SIG-M5 (cell line): ENCODE results near the gene DSTN.

Experiments used
- DNase-seq: peaks from one replicate; lab custom pipeline; 2025; lab: John Stamatoyannopoulos, UW

DSTN gene

DNA sequence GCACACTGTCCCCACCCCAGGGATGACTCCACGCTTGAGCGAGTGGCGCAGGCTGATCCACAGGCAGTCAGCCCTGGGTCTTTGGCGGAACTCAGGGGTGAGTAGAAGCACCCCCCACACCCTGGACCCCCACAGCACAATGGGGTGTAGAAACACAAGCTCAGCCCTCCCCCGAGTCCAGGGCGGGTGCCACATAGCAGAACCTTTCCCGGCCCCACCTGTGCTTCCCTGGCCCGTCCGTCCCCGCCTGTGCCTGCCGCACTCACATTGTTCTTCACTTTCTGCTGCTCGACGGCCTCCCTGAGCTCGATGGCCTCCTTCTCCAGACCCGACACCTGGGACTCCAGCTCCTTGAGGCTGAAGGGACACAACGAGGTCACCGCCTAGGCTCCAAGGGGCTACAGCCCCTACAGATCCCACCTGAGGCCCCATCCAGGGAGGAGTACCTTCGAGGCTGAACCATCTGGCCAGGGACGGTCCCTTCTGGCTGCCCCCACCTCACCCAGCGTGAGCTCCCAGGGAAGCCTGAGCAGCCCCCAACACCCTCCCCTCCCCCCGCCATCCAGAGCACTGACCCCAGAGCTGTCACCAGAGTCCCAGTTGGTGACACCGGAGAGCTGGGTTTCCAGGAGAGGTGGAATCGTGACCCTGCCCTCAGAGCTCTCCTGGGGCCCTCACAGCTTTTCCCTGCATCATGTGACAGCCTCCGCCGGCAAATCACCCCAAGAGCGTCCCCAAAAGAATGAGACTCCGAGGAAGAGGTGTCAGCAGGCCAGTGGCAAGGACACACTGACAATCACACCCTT is 55.6 kb downstream of the DSTN start:
- no peak for DNase-seq

DNA sequence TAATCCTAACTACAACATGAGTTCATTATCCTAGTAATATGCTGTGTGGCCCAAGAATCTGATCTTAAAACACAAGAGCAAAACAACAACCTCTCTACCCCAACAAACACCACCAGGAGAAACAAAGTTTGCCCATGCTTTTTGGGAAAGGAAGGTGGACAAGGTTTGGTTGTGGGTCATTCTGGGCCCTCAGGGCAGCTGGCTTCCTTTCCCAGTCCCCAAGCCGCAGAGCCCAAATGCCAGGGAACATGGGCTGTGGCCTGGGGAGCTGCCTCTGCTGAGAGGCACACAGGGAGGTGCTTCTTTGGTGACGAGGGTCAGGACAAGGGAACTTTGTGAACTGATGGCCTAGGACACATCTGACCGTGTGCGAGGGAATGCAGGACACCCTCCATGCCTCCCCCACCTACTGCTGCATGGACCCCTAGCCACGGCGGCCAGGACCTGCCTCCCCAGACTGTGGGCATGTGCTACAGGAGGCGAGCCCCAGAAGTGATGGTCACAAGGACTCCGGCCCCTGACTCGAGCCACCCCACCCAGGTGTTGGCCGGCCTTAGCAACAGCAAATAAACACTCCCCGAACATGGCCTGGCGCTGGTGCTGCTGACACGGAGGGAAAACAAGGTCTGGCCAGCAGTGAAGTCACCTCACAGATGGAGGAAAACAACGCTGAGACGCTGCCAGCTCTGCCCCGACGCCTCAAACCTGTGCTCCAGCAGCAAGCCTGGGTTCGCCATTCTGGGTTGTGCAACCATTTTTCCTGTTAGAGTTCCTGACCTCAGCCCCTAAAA is 56.5 kb downstream of the DSTN start:
- DNase-seq, result no peak

DNA sequence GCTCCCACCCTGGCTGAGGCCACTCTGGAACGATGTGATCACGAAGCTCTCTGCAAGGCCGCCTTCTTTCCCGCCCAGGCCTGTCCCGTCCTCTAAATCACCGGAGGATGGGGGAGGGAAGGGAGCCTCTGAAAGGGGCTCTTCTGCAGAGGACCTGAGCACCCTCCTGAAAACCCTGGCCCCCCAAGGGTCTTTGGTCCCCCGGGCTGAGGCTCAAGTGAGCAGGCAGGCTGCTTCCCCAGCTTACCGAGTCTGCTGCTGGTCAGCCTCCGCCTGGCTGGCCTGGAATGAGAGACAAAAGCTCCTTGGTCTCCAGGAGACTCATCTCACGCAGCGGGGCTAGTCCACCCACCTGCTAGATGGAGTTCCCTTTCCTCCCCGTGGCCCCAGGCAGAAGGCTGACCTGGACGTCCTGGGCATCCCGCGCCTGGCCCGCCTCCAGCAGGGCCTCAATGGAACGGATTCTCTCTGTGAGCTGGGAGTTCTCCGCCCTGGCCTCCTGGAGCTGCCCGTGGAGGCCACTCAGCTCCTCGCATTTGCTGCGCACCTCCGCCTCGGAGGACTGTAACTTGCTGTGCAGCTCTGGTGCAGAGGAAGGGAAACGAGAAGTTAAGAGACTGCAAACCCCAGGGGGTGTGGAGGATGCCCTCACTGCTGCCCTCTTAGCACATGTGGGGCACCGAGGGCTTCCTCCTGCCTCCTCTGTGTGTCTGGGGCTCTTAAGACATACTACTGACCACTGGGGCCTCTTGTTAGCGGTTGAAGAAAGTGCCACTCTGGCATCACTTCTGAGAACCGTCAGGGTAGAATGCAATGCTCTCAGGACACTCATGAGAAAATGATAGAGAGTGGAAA is 57.5 kb downstream of the DSTN start:
- no peak for DNase-seq

DNA sequence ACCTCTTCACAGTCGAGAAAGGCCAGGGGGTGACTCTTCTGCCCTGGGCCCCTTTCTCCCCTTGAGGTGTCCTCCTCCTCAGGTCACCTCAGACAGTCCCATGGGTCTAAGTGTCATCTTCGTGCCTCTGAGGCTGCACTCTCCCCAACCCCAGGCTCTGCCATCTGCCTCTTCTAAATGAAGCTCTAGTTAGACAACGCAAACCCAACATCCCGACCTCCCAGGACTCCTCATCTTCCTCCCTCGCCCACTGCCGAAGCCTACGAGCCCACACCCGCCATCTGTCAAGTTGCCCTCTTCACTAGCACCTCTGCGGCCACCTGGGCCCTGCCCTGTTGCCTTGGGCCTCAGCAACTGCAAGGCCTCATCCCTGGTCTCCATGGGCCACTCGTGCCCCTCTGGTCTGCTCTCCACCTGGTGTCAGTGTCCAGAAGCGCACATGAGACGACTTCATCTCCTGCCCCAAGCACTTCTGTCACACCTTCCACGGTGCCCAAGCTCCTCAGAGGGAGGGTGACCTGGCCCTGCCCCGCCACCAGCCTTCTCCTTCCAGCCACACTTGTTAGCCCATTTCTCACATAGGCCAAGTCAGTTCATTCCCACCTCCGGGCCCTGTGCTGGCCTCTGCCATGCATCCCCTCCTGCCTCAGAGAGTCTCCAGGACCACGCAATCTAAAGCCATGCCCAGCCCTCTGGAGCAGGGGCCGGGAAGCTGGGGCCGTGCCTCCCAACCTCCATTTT is 58.4 kb downstream of the DSTN start:
- DNase-seq, result no peak

DNA sequence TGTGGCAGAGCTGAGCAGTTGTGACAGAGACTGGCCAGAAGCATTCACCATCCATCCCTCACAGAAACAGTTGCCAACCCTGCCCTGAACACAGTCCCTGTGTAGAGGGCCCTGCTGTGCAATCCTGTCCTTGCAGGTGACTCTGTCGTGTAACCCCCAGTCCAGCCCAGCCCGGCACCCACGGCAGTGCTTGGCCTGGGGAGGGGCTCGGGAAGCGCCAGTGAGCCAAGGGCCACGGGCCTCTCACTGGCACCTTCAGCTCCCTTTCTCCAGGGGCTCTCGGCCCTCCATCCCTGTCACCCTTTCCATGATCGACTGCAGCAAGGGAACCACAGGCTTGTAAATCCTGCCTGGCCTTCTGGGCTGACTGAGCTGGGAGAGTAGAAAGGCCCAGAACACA is 59.1 kb downstream of the DSTN start:
- DNase-seq, result no peak

DNA sequence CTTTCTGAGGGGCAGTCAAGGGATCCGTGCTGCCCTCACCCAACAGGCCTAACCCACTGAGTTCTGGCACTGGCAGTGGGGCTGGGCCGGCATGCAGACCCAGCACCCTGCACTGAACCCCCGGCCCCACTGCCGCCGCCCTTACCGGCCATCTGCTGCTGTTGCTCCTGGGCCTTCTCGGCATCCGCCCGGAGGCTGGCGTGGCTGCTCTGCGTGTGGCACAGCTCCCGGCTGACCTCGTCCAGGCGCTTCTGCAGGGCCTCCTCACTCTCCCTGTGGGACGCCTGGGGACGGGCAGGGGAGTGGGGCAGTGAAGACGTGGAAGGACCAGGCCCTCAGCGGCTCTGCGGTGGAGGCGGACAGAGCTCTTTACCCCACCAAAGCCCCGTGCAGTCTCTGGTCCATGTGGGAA is 59.8 kb downstream of the DSTN start:
- no peak for DNase-seq

DNA sequence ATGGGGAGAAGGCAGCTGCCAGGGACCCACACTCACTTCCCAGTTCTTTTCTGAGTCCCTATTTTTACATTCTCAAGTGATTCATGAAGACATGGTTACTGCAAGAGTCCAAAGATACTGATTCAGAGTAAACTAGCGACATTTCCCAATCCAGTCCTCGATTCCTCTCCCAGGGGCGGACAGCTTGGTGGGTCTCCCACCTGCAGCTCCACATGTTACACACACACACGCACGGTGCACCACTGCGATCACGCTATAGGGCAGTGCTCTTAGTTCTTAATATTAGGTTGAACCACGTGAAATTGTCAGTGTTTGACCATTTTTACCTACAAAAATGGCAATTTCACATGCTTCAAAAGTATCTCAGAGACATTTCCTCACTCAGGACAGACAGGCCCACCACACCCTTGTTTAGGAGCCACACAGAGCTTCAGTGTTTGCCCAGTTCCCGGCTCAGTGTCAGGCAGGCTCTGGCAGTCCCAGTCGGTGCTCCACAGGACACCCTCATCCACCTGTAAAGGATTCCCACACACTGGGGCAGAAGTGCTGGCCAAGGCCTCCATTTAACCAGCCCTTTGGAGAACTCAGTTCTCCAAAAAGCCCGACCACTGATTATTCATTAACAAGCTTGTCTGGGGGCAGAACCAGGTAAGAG is 60.4 kb downstream of the DSTN start:
- no peak for DNase-seq

DNA sequence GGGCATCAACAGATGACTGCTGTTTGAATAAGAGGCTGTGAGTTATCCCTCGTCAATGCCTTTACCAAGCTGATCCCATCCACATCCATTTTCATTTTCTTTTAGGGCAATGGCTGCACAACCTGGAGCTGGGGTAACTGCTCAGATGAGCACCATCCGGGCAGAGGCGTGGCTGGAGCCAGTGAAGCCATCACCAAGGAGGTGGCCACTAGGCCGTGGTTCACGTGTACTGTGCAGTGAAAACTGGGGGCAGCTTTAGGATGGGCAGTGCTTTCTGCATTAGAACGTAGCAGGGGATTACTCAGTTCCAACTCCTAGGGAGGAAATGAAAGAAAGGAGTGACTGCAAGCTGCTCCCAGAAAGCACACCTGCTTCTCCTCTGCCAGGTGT is 60.9 kb downstream of the DSTN start:
- no peak for DNase-seq

DNA sequence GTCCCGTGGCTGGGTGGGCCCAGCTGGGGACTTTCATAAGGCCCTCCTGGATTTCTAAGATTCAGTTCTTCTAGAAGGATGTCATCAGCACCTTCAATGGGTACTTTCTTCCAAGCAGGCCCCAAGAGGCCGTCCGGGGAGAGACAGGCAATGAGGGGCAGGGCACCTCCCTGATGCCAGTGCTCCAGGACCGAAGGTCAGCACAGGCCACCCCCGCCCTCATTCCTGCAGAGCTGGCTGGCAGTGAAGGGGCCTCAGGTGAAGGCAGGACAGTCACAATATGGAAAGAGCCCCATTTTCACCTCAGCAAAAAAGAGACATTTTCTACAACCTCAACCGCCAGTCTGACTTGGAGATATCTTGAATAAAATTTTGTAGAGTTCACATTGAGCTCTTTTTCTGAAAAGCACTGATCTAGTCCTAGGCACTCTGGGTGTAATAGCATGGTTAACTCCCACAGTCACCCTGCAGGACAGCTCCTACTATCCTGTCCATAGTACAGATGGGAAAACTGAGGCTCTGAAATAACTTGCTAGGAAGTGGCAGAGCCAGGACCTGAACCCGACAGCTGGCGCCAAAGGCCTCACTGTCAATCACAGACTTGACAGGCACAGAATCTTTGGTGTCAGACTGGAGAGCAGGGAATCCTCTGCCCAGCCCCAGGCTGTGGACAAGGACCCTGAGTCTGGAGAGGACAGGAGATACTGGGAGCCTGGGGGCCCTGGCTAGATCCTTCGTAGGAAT is 61.9 kb downstream of the DSTN start:
- DNase-seq, result no peak

DNA sequence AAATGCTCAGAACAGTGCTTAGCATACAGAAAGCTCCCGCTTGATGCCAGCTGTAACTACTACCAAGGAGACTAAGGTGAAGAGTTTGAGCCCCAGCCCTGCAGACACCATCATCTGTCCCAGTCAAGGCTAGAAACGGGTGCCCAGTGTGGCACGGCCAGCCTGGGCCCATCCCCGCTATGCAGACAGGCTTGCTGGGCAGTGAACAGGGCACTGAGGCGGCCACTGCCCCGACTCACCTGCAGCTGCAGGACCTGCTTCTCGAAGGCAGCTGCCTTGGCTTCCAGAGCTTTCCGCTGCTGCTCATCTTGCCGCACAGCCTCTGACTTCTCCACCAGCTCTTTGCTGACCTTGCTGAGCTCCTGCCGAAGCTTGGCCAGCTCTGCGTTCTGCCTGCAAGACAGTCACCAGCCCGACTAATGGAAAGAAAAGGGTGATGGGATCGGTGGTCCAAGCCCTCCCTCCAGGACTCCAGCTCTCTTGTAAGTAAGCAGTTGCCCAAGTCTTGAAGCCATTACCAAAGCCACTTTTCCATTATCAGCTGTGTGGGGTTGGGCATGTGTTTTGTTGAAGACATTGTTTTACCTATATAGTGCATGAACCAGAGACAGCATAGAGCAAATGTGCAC is 63.5 kb downstream of the DSTN start:
- DNase-seq, result no peak

DNA sequence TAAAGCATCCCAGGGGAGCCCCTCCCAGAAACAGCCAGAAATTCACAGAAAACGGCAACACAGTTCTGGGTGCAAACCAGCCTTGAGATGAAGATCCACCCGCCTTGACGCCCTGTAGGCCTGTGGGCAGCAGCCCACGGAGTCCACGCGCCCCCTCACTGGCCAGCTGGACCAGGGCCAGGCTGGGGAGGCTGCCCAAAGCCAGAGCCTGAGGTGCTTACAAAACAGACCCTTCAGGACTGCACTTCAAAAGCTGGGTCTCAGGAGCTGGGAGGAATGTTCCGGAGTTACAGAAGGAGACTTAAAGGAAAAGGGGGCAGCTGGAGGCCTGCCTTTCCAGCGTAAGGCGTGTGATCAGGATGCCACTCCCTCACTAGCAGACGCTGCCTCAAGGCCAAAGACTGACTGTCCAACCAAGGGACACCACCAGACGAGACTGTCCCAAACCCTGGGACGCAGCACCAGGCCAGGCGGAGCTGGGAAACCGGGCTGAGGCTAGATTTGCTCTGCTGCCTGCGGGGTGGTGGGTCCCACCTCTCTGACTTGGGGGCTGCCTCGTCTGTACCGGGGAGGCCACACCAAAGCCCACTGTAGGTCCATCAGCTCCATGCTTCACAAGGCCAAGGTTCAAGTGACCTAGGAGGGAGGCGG is 64.1 kb downstream of the DSTN start:
- DNase-seq, result no peak

DNA sequence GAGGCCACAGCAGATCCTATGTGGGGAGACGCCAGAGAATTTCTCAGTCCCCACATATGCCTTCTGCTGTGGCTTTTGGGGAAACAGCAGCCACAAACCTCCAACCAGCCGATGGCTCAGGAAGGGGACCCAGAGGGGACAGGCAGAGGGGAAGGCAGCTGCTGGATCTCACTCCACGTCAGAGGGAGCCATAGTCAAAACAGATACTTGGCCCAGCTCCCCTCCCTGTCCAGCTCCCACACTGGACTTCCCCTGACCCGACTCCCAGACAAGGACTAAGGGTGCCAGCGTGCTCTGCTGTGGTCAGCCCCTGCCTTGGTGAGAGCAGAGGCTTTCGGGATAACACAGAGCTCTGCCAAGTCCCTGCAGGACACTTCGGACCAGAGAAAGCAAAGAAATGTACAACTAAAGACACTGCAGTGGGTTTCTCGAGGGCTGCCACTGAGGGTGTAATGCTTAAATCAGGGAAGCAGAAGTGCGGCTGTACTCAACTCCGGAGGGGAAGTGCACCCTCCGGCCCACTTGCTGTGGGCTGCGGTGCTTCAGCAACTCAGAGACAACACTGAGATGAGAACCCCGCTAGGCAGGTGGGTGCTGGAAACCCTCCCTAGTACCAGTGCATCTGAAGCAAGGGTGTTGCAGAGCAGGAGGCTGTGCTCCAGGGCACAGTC is 64.9 kb downstream of the DSTN start:
- DNase-seq, result no peak

DNA sequence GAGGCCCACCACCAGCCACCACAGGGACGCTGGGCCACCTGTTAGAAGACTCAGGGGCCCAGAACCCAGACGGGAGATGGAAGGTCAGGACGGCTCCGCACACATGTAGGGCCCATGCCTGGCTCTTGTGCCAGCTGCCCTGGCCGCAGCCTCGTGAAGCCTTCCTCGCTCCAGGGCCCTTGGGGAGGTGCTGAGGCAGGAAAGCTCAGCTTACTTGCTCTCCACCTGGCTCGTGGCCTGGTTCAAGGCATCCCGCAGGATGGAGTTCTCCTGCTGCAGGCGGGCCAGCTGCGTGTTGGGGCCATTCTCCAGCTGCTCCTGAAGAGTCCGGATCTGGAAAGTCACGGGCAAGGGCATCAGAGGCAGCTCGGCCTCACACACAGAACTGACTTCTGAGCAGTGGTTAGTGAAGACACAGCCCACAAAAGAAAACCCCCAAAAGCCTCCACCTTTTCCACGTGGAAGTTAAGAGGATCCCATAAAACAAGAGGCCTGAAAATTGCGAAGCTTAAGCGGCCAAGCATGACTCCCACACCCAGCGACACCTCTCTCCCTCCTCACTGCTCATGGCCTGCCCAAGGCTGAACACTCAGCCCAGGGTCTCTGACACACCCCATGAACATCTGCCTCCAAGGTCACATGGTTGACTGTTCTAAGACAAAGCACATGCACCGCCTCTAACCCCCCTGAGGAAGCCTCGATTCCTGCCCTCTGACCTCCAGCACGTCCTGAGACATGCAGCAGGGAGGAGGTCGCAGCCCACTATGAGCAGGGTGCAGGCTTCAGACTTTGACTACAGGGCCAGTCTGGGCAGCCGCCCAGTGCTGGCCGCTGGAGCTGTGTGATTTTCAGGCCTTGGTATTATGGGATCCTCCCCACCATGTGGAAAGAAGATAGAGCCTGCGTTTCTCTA is 65.7 kb downstream of the DSTN start:
- DNase-seq, result no peak

DNA sequence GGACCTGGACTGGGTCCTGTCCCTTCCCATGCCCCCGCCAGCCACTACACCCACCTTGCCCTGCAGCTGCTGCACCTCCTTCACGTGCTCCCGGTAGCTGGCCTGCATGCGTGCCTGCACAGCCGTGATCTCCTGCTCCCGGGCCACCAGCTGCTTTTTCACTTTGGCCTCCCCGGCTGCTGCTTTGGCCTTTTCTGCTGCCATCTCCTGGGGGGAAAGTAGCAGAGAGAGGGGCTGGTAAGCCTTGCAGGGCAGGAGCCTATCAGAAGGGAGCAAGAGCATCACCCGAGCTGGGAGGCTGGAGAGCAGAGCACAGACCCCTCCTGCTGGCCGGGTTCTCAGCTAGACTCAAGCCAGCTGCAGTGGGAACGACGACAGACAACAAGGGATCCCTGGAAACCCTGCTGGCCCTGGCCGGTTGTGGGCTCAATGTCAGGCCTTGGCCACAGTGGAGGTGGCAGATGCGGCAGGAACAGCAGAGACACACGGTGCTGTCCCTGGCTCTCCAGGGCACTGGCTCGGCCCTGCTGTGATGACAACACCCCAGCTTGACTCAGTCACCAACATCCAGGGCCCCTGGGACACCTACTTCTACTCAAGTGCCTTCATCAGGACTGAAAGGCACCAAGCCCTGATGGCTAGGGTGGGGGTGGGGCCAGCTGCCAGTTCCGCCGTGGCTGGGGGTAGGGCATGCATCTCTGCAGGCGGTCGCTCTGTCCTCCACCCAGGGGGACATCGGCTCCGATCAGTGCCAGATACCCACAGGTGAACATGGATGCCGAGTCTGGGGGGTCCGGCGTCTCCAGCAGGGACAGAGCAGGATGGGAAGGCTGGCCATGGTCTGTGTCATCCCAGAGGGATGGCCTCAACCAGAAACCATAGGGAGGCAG is 66.9 kb downstream of the DSTN start:
- no peak for DNase-seq

DNA sequence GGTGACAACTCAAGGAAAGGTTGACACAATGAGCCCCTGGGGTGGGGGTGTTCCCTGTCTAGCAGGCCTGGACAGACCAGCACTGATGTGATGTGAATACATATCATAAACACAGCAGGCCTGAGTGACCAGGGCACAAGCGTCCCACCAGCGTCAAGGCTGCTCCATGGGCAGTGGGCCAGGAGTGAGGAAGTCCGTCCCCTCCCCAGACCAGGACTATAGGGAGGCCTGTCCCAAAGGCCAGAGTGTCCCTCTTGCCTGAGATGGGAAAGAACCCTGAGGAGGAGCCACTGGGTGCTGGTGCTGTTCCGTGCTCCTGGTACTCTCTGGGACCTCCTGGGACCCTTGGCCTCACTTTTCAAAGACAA is 67.5 kb downstream of the DSTN start:
- no peak for DNase-seq

DNA sequence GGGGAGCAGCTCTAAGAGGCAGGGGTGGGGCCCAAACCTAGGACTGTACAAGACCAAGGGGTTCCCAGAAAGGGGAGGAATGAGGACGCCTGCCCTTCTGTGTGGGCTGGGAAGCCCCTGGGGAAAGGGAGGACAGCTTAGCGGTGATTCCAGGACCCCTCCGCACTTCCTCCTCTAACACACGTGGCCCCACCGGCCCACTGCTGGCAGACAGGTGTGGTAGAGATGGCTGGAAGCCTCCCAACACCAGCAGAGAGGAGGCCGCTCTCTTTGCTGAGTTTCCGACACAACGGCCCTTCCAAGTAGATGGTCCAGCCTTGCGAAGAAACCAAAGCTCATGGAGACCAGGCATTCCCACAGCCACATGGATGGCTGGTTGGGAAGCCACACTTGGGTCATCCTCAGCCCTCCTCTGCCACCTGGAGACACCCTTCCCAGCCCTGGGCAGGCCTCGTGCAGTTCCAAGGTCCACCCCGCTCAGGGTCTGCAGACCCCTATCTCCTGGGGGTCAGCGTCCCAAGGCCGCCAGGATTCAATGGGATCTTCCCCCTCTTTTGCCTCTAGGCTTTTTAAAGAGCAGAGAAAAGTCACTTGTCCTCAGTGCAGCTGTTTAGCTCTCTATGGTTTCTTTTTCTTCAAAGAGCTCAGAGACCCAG is 68.2 kb downstream of the DSTN start:
- DNase-seq, result no peak
